AG04449 (cell line): ENCODE measurements around the gene SLC25A52.
"Not testable (repeated sequence)": the region's sequence is repeated elsewhere in the genome, so short reads cannot be mapped to it uniquely, and the experiment has no call there.

ENCODE experiments used
- CTCF ChIA-PET: fragments of 350-600 bp; formaldehyde crosslinking; extraction: SDS; loops from one replicate; lab custom pipeline; 2021; ENCODE audit warnings: antibody characterized with exemption; lab: Yijun Ruan, JAX
- POLR2A ChIA-PET: fragments of 400-600, 350-600 bp; formaldehyde crosslinking; extraction: SDS; loops from one replicate; lab custom pipeline; 2020; ENCODE audit warnings: antibody characterized with exemption, inconsistent platforms; lab: Yijun Ruan, JAX
- DNase-seq: peaks from one replicate; pipeline ENCODE4 v3.0.0-alpha.2; 2010; ENCODE audit warnings: low read depth, low spot score
- H3K4me3 ChIP-seq: 2 replicates; pipeline ENCODE4 v1.5.1; 2011; ENCODE audit warnings: low read depth, mild to moderate bottlenecking, control low read depth, low read length
- TF ChIP-seq, protein P1 (sequence below): IDR thresholded peaks from one replicate; pipeline ENCODE4 v1.5.1; 2011; ENCODE audit warnings: mild to moderate bottlenecking, moderate library complexity, low read length, control low read depth, inconsistent platforms; ENCODE audit not compliant: insufficient read depth; ENCODE audit errors: missing control alignments

The SLC25A52 gene, protein sequence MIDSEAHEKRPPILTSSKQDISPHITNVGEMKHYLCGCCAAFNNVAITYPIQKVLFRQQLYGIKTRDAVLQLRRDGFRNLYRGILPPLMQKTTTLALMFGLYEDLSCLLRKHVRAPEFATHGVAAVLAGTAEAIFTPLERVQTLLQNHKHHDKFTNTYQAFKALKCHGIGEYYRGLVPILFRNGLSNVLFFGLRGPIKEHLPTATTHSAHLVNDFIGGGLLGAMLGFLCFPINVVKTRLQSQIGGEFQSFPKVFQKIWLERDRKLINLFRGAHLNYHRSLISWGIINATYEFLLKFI

DNA sequence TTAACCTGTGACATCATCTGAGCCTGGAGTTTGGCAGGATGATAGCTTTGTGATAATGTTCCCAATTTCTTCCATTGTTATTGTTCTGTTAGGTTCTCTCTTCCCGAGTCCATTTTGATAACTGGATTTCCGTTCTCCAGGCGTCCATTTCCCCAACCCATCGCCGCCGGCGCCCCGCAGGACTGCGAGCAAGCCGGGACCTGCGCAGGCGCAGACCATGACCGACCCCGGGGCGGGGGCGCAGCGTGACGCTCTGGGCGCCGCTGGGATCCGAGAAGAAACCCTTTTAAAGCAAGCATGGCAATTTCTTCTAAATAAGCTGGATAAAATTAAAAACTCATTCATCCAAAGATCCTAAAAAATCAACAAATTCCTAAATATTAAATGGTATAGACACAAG lies at the start of gene SLC25A52:
SLC25A52 (minus strand) TSS at position 186 of the 400 bp plus-strand sequence. CDS start 219 bp downstream, outside the sequence.
- H3K4me3 ChIP-seq: no peak within 1 kb of the TSS
- TF ChIP-seq, protein P1, sequence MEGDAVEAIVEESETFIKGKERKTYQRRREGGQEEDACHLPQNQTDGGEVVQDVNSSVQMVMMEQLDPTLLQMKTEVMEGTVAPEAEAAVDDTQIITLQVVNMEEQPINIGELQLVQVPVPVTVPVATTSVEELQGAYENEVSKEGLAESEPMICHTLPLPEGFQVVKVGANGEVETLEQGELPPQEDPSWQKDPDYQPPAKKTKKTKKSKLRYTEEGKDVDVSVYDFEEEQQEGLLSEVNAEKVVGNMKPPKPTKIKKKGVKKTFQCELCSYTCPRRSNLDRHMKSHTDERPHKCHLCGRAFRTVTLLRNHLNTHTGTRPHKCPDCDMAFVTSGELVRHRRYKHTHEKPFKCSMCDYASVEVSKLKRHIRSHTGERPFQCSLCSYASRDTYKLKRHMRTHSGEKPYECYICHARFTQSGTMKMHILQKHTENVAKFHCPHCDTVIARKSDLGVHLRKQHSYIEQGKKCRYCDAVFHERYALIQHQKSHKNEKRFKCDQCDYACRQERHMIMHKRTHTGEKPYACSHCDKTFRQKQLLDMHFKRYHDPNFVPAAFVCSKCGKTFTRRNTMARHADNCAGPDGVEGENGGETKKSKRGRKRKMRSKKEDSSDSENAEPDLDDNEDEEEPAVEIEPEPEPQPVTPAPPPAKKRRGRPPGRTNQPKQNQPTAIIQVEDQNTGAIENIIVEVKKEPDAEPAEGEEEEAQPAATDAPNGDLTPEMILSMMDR: no peak
- DNase-seq: no peak
- POLR2A ChIA-PET: no interaction called here
- CTCF ChIA-PET: no interaction called here

DNA sequence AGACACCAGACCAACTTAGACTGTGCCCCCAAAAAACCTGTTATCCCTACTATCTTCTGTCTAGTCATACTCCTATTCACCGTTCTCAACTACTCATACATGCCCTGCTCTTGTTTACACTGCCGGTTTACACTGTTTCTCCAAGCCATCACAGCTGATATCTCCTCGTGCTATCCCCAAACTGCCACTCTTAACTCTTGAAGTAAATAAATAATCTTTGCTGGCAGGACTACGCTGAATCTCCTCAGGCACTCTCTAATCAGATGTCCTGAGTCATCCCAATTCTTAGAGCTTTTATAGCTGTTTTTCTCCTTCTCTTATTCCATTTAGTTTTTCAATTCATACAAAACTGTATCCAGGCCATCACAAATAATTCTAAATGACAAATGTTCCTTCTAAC lies 48.4 kb upstream of the SLC25A52 start:
- H3K4me3 ChIP-seq, DNase-seq, CTCF ChIA-PET, POLR2A ChIA-PET: not testable (repeated sequence)

DNA sequence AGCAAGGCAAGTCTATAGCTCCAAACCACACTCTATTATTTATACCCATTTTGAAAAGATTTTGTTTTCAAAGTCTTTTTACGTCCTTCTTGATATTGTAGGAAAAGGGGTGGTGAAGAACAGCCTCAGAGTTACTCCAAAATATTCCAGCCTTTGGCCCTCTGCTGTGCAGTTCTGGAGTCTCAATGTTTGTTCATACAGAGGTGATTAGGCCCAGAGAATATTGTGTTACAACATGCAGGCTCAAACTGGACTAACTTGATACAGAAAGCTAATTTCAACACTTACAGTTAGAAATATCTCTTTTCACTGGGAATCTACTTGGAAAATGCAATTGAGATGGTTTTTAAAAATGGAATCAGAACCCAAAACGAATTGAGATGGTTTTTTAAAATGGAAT lies 40.4 kb upstream of the SLC25A52 start:
- ChIA-PET CTCF (no interaction called here), POLR2A (no interaction called here)
- DNase-seq: no peak
- TF ChIP-seq, protein P1: no peak
- no peak overlapping the region for H3K4me3 ChIP-seq

DNA sequence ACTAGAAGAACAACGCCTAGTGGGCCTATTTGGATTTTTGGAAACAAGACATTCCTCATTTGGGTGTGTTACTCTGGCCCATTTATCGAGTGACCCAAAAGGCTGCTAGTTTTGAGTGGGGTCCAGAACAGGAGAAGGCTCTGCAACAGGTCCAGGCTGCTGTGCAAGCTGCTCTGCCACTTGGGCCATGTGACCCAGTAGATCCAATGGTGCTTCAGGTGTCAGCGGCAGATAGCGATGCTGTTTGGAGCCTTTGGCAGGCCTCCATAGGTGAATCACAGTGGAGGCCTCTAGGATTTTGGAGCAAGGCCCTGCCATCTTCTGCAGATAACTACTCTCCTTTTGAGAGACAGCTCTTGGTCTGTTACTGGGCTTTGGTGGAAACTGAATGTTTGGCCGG lies 38.6 kb upstream of the SLC25A52 start:
- DNase-seq, POLR2A ChIA-PET: not testable (repeated sequence)

DNA sequence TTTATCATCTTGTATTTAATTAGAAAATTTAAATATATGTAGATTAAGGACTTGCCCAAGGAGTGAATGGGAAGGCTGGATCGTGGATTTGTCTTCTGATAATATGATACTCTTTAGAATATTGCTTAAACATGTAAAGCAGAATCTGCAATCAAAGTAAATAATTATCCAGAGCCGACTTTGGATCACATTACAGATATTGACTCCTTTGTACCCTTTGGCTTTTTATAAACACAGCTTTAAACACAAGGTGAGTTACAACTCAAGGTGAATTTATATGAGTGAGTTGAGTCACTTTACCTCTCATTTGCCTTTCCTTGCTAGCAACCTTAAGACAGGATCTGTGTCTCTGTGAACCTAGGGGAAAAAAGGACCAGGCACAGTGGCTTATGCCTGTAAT lies 37.7 kb upstream of the SLC25A52 start:
- H3K4me3 ChIP-seq: no peak overlapping the region
- POLR2A ChIA-PET: no interaction called here
- TF ChIP-seq, protein P1: no peak
- CTCF ChIA-PET: no interaction called here
- no peak for DNase-seq

More for the DNA sequence above, 38.6 kb upstream of the SLC25A52 start:
- H3K4me3 ChIP-seq, CTCF ChIA-PET: not testable (repeated sequence)

DNA sequence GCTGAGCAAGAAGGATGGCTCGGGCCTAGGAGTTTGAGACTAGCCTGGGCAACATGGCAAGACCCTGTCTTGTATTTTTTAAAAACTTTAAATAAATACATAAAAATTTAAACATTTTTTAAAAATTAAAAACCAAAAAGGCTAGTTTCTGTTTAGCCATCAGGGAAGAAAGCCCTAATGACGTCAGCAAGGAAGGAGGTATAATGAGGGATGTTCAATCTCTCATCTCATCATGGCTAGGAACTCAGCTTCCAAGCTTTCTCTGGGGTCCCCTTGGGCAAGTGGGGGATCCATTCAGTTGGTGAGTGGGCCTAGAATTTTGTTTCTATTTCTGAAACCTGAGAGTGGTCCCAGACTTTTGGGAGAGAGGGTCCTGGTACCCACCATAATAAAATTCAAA lies 35.1 kb upstream of the SLC25A52 start:
- no peak for DNase-seq
- H3K4me3 ChIP-seq: no peak overlapping the region
- ChIA-PET POLR2A (no interaction called here), CTCF (interaction anchor here (1.6 kb wide), 1 partner anchor 54 kb away, joined by 4 read pairs; no protein-coding TSS in a partner anchor)
- TF ChIP-seq, protein P1: no peak

DNA sequence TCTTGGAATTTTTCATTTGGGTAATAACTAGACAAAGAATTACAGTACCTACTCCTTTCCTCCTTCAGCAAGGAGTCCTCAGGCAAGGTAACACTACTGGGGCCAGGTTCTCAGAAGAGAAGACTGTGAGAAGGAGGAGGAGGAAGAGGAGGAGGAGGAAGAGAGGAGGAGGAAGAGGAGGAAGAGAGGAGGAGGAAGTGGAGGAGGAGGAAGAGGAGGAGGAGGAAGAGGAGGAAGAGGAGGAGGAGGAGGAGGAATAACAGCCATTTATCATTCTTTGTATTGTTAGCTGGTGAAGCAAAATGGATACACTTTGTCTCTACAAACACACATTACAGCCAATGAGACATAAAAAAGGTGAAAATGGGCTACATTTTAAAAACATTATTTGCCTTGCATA lies 32.9 kb upstream of the SLC25A52 start:
- no peak overlapping the region for H3K4me3 ChIP-seq
- ChIA-PET CTCF (no interaction called here), POLR2A (no interaction called here)
- TF ChIP-seq, protein P1: no peak
- no peak for DNase-seq
